Lower lobe of right lung (tissue), 2 donors: ENCODE results near the gene SLC7A14. TPM values are rescaled to one million over a fixed set of nuclear protein-coding genes. Genes with fewer than 3 reads are reported as not detected.

Source experiments
- ATAC-seq, 2 donors: fragments of 200-7000 bp; cut with Tn5 transposase; one replicate each; pipeline ENCODE4 v1.9.1; 2020 to 2022; ENCODE audit warnings: mild to moderate bottlenecking in 2 of 2, moderate library complexity in 2 of 2
- DNase-seq: peaks from one replicate; pipeline ENCODE4 v3.0.0-alpha.2; 2020
- H3K27ac ChIP-seq: fragments of 200-600 bp; one replicate; pipeline ENCODE4 v1.8.0; 2022
- H3K27me3 ChIP-seq: fragments of 200-600 bp; one replicate; pipeline ENCODE4 v1.8.0; 2022; ENCODE audit warnings: low read depth
- H3K36me3 ChIP-seq: fragments of 200-600 bp; one replicate; pipeline ENCODE4 v1.8.0; 2022; ENCODE audit warnings: mild to moderate bottlenecking
- H3K4me1 ChIP-seq: fragments of 200-600 bp; one replicate; pipeline ENCODE4 v1.8.0; 2022
- H3K4me3 ChIP-seq: fragments of 200-600 bp; one replicate; pipeline ENCODE4 v1.8.0; 2022; ENCODE audit warnings: mild to moderate bottlenecking
- H3K9me3 ChIP-seq: fragments of 200-600 bp; one replicate; pipeline ENCODE4 v1.8.0; 2022
- intact Hi-C: fragments of 100-400 bp; cut with DNase I; formaldehyde crosslinking; loops from one replicate; pipeline ENCODE4 v1.11.0; 2022
- total RNA-seq: library from RNA; stranded (reverse); fragmentation: NEBNext Ultra II Directional; extraction: Animal tissue kit (Norgen Biotek cat#: 25700); gene quantifications from one replicate; pipeline ENCODE4 v1.2.1, GENCODE V29; 2021
- TF ChIP-seq, protein P1 (sequence below): fragments of 200-600 bp; IDR thresholded peaks from one replicate; pipeline ENCODE4 v1.8.0; 2022; ENCODE audit warnings: antibody characterized with exemption, mild to moderate bottlenecking
- donor health status: DM: no; HTN: yes; CAD: no; lungs with severe emphysema.

The SLC7A14 gene
- total RNA-seq, 1 donor from 2014 or later, result 0.06 TPM

DNA sequence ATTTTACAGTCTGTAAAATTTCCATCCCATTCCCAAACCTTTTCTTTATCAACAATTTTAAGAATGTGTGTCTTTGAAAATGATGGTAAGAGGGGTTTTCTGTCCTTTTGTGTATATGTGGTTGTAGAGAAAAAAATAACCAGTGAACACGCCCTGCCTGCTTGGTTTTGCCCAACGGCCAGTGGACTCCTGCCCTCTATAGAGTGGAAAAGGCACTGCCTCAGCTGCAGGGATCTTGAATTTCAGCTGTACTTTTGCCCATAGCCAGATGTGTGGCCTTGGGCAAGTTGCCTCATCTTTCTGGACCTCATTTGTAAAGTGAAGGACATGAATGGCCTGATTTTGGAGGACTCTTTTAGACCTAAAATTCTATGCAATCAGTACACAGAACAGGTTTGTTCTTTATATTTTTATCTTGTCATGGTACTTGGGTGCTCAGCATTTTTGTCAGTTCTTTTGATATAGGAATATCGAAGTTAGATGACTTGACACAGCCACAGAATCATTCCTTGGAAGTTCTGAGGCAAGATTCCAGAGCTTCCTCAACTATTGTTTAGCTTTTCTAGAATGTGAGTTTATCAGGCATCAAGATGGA, 86.2 kb downstream of the SLC7A14 start:
- H3K4me1 ChIP-seq, result no peaks in the 10 kb centered on the region
- H3K27me3 ChIP-seq, result no peaks in the 10 kb centered on the region
- TF ChIP-seq, protein P1, sequence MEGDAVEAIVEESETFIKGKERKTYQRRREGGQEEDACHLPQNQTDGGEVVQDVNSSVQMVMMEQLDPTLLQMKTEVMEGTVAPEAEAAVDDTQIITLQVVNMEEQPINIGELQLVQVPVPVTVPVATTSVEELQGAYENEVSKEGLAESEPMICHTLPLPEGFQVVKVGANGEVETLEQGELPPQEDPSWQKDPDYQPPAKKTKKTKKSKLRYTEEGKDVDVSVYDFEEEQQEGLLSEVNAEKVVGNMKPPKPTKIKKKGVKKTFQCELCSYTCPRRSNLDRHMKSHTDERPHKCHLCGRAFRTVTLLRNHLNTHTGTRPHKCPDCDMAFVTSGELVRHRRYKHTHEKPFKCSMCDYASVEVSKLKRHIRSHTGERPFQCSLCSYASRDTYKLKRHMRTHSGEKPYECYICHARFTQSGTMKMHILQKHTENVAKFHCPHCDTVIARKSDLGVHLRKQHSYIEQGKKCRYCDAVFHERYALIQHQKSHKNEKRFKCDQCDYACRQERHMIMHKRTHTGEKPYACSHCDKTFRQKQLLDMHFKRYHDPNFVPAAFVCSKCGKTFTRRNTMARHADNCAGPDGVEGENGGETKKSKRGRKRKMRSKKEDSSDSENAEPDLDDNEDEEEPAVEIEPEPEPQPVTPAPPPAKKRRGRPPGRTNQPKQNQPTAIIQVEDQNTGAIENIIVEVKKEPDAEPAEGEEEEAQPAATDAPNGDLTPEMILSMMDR, result peak; percentile 37
- ATAC-seq, result no peak
- no peak for DNase-seq
- H3K4me3 ChIP-seq, result no peak overlapping the region
- H3K27ac ChIP-seq, result no peak overlapping the region
- H3K36me3 ChIP-seq, result no peaks in the 10 kb centered on the region
- intact Hi-C loops, result no loop called here
- H3K9me3 ChIP-seq, result no peaks in the 10 kb centered on the region

DNA sequence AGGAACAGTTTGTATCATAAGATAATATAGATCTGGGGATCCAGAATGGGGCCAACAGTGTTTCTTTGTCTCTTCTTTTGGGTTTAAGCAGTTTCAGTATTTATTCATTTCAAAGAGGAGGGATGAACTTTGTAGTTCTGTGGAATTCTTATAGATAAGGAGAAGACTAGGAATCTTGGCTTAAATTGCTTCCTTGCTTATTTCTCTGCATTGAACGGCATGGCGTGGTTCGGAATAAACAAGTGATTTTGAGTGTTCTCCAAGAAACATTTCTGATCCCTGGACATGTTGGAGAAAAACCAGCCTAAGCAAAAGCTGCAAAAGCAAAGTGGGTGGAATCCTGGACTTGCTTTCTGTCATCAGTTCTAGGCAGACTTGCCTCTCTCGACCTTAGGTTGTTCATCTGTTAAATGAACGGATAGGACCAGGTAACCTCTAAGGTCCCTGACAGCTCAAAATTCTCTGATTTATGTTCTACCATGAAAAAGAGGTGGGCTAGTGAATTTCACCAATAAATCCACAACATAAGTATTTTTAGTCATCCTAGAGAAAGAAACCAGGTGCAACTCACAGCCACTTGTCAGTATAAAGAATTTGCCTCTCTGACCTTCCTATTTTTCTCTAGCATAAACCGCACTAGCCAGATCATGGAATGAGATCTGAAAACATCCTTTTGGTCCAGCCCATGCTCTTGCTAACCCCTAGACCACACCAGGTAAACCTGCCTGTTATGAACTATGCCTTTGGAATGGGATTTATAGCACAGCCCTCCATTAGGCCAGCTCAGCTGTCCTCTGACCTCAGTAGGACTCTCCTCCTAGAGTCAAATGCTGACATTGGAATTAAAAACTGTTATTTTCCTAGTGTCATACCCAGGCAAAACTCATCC, 88.4 kb downstream of the SLC7A14 start:
- no peaks in the 10 kb centered on the region for H3K4me1 ChIP-seq
- ATAC-seq (no peak), DNase-seq (no peak)
- TF ChIP-seq, protein P1, result no peak
- no peaks in the 10 kb centered on the region for H3K27me3 ChIP-seq
- no peaks in the 10 kb centered on the region for H3K36me3 ChIP-seq
- intact Hi-C loops, result no loop called here
- H3K4me3 ChIP-seq, result no peak overlapping the region
- H3K27ac ChIP-seq, result no peak overlapping the region
- no peaks in the 10 kb centered on the region for H3K9me3 ChIP-seq

DNA sequence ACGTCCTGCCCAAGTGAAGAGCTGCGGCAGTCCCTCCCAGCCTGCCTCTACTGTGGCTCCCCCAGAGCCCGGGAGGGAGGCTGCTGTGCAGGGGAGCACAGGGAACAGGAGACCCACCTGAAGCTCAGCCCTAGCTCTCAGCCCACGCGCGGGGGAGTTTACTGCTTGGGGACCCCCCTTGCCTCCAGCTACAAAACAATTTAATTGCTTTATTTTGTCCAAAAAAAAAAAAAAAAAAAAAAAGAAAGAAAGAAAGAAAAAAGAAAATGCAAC, 89.1 kb downstream of the SLC7A14 start:
- ATAC-seq, result no peak
- TF ChIP-seq, protein P1, result no peak
- Histone ChIP-seq H3K27me3 (no peaks in the 10 kb centered on the region), H3K27ac (no peak overlapping the region), H3K4me3 (no peak overlapping the region), H3K36me3 (no peaks in the 10 kb centered on the region), H3K4me1 (no peaks in the 10 kb centered on the region), H3K9me3 (no peaks in the 10 kb centered on the region)
- intact Hi-C loops, result no loop called here
- DNase-seq, result no peak

DNA sequence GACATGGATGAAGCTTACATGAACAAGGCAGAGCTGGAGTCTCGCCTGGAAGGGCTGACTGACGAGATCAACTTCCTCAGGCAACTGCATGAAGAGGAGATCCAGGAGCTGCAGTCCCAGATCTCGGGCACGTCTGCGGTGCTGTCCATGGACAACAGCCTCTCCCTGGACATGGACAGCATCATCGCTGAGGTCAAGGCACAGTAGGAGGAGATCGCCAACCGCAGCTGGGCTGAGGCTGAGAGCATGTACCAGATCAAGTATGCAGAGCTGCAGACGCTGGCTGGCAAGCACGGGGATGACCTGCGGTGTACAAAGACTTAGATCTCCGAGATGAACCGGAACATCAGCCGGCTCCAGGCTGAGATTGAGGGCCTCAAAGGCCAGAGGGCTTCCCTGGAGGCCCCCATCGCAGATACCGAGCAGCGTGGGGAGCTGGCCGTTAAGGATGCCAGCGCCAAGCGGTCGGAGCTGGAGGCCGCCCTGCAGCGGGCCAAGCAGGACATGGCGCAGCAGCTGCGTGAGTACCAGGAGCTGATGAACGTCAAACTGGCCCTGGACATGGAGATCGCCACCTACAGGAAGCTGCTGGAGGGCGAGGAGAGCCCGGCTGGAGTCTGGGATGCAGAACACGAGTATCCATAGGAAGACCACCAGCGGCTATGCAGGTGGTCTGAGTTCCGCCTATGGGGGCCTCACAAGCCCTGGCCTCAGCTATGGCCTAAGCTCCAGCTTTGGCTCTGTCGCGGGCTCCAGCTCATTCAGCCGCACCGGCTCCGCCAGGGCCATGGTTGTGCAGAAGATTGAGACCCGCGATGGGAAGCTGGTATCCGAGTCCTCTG, 89.6 kb downstream of the SLC7A14 start:
- intact Hi-C loops, result no loop called here
- Histone ChIP-seq H3K4me3 (no peak overlapping the region), H3K36me3 (no peaks in the 10 kb centered on the region), H3K27me3 (no peaks in the 10 kb centered on the region), H3K27ac (no peak overlapping the region), H3K4me1 (no peaks in the 10 kb centered on the region), H3K9me3 (no peaks in the 10 kb centered on the region)
- no peak for ATAC-seq
- TF ChIP-seq, protein P1, result no peak
- no peak for DNase-seq

DNA sequence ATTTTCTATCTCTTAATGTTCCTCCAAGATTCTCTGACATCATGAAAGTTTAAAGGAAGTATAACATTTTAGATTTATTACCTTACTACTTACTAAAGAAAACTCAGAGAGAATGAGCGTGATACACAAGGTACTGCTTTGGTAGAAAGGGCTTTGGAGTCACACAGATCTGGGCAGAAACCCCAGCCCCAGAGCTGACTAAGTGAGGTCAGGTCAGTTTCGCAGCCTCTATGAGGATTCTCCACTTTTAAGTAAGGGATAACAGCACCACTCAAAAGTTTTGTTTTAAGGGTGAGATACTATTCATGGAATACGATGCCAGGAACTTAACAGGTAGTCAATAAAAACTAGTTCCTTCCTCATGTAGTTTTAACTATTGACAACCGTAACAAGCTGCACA, 91.1 kb downstream of the SLC7A14 start:
- TF ChIP-seq, protein P1, result no peak
- Histone ChIP-seq H3K4me3 (no peak overlapping the region), H3K9me3 (no peaks in the 10 kb centered on the region), H3K4me1 (no peaks in the 10 kb centered on the region), H3K27ac (no peak overlapping the region), H3K27me3 (no peaks in the 10 kb centered on the region), H3K36me3 (no peaks in the 10 kb centered on the region)
- intact Hi-C loops, result no loop called here
- ATAC-seq, result no peak
- no peak for DNase-seq
